Calu3 (cell line): ENCODE results near the gene NAV2. TPM values are rescaled to one million over a fixed set of nuclear protein-coding genes. Genes with fewer than 3 reads are reported as not detected.

Experiments
- BruUV-seq: library from RNA; stranded (reverse); fragments of 400-500 nt; replicated peaks from 2 replicates; lab custom pipeline; 2021; lab: Mats Ljungman, UMichigan
- CTCF ChIA-PET: fragments of 300-600 bp; sonication (Branson Sonifier 250); formaldehyde crosslinking; loops from one replicate; lab custom pipeline; 2022; ENCODE audit warnings: antibody characterized with exemption; lab: Charles Lee
- DNase-seq: peaks from one replicate; pipeline ENCODE4 v3.0.0; 2022
- H3K27ac Mint-ChIP-seq: one replicate; pipeline ENCODE4 v1.8.0; 2022; ENCODE audit warnings: mixed read lengths; ENCODE audit not compliant: unreplicated experiment
- H3K27me3 Mint-ChIP-seq: one replicate; pipeline ENCODE4 v1.8.0; 2022; ENCODE audit warnings: mixed read lengths; ENCODE audit not compliant: unreplicated experiment
- H3K36me3 Mint-ChIP-seq: one replicate; pipeline ENCODE4 v1.8.0; 2022; ENCODE audit warnings: mild to moderate bottlenecking, moderate library complexity, mixed read lengths; ENCODE audit not compliant: insufficient read depth, unreplicated experiment
- H3K4me1 Mint-ChIP-seq: one replicate; pipeline ENCODE4 v1.8.0; 2022; ENCODE audit warnings: mild to moderate bottlenecking, low read depth, mixed read lengths; ENCODE audit not compliant: unreplicated experiment
- H3K4me3 Mint-ChIP-seq: one replicate; pipeline ENCODE4 v1.8.0; 2022; ENCODE audit warnings: mild to moderate bottlenecking, low read depth, moderate library complexity, mixed read lengths; ENCODE audit not compliant: unreplicated experiment
- H3K9me3 Mint-ChIP-seq: one replicate; pipeline ENCODE4 v1.8.0; 2022; ENCODE audit warnings: low read depth, mixed read lengths; ENCODE audit not compliant: unreplicated experiment
- CTCF ChIP-seq: fragments of 200-600 bp; IDR thresholded peaks from one replicate; pipeline ENCODE4 v1.8.0; 2022; ENCODE audit warnings: antibody characterized with exemption; ENCODE audit not compliant: unreplicated experiment
- intact Hi-C: fragments of 100-400 bp; cut with micrococcal nuclease; formaldehyde crosslinking; loops from one replicate; pipeline ENCODE4 v1.10.0; 2022; ENCODE audit not compliant: unreplicated experiment
- total RNA-seq: library from RNA; stranded (reverse); gene quantifications from 2 replicates; pipeline ENCODE4 v1.2.3, GENCODE V29; 2022

NAV2 gene
- total RNA-seq, 1 experiment from 2014 or later = 21.4 TPM

GRCh38 chr11:19817870-19818269 lies 105.2 kb downstream of the NAV2 start:
- Mint-ChIP-seq H3K27me3 (no peaks in the 10 kb centered on the region), H3K9me3 (no peaks in the 10 kb centered on the region), H3K4me3 (no peak overlapping the region), H3K36me3 (no peaks in the 10 kb centered on the region), H3K27ac (no peak overlapping the region), H3K4me1 (peaks cover 24% of the 10 kb centered on the region)
- DNase-seq = no peak
- CTCF ChIA-PET = no interaction called here
- TF ChIP-seq CTCF = no peak
- intact Hi-C loops = no loop called here
- no TSS peak for BruUV-seq

- no peak for DNase-seq
- no peak for TF ChIP-seq CTCF
- Mint-ChIP-seq H3K27me3 (no peaks in the 10 kb centered on the region), H3K9me3 (no peaks in the 10 kb centered on the region), H3K4me3 (no peak overlapping the region), H3K36me3 (no peaks in the 10 kb centered on the region), H3K27ac (no peak overlapping the region), H3K4me1 (peaks cover 24% of the 10 kb centered on the region)
- CTCF ChIA-PET = no interaction called here
- no TSS peak for BruUV-seq
- intact Hi-C loops = no loop called here
Measured at GRCh38 chr11:19818619-19819018, 106.0 kb downstream of the NAV2 start.

- Mint-ChIP-seq H3K9me3 (no peaks in the 10 kb centered on the region), H3K27ac (no peak overlapping the region), H3K4me1 (peaks cover 24% of the 10 kb centered on the region), H3K27me3 (no peaks in the 10 kb centered on the region), H3K4me3 (no peak overlapping the region), H3K36me3 (no peaks in the 10 kb centered on the region)
- no peak for TF ChIP-seq CTCF
- CTCF ChIA-PET = no interaction called here
- intact Hi-C loops = no loop called here
- no peak for DNase-seq
- BruUV-seq = no TSS peak
Measured at GRCh38 chr11:19819148-19819547, 106.5 kb downstream of the NAV2 start.

DNA sequence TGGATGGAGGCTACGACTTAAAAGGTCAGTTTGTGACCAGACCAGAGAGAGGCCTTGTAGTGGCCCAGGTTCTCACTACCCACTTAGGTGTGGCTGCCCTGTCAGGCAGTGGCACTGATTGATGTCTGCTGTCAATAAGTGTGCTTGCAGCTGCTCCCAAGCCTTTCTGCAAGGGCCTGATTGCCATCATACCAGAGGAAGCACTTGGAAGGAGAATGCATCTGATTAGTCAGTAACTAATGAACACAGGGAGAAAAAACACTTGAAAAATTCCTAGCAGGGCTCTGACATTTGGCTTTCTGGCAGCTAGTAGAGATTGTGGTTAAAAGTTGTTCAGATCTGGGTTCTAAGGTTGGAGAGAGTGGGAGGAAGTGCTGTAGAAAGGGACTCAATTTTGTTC lies 107.5 kb downstream of the NAV2 start:
- Mint-ChIP-seq H3K27me3 (no peaks in the 10 kb centered on the region), H3K4me3 (no peak overlapping the region), H3K9me3 (no peaks in the 10 kb centered on the region), H3K27ac (no peak overlapping the region), H3K4me1 (peaks cover 24% of the 10 kb centered on the region), H3K36me3 (no peaks in the 10 kb centered on the region)
- no peak for DNase-seq
- BruUV-seq = no TSS peak
- intact Hi-C loops = no loop called here
- TF ChIP-seq CTCF = no peak
- CTCF ChIA-PET = interaction anchor here (0.7 kb wide), 1 partner anchor 83 kb away, joined by 3 read pairs; no protein-coding TSS in a partner anchor
